Measurements from ENCODE around the gene MIER1.

MIER1 gene

GRCh38 chr1:67004176-67004575 lies 79.4 kb downstream of the MIER1 start:
- TF ChIP-seq, protein P1, sequence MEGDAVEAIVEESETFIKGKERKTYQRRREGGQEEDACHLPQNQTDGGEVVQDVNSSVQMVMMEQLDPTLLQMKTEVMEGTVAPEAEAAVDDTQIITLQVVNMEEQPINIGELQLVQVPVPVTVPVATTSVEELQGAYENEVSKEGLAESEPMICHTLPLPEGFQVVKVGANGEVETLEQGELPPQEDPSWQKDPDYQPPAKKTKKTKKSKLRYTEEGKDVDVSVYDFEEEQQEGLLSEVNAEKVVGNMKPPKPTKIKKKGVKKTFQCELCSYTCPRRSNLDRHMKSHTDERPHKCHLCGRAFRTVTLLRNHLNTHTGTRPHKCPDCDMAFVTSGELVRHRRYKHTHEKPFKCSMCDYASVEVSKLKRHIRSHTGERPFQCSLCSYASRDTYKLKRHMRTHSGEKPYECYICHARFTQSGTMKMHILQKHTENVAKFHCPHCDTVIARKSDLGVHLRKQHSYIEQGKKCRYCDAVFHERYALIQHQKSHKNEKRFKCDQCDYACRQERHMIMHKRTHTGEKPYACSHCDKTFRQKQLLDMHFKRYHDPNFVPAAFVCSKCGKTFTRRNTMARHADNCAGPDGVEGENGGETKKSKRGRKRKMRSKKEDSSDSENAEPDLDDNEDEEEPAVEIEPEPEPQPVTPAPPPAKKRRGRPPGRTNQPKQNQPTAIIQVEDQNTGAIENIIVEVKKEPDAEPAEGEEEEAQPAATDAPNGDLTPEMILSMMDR (IDR thresholded peaks at IDR 0.05; ENCODE audit: borderline replicate concordance, control extremely low read depth, extremely low read depth, insufficient read depth, missing control alignments) = no peak
- DNase-seq (ENCODE audit: low spot score) = no peak

DNA sequence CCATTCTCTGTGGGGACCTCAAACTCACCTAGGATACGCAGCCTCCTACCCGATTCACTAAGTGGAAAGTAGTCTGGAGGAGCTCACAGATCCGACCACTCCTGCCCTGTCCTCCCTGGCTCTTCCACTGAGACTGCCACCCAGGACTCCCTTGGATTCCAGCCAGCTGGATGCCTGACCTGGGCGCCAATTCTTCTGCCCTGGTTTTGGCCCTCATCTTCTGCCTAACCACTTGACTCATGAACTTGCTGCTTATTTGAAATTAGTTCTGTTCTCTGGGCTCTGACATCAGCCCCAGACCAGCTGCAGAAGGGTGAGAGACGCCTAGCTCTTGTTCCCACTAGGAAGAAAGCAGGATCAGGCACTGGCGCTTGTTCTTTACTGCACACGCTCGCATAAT lies 80.3 kb downstream of the MIER1 start:
- in situ Hi-C loops (cut with MboI; ENCODE audit: low sequenced_read_pairs, unreplicated experiment) = loop anchor here (25.0 kb wide), 1 partner anchor 482 kb away; no protein-coding TSS in a partner anchor
- TF ChIP-seq, protein P1 (IDR thresholded peaks at IDR 0.05; ENCODE audit: borderline replicate concordance, control extremely low read depth, extremely low read depth, insufficient read depth, missing control alignments) = no peak
- DNase-seq (ENCODE audit: low spot score) = no peak

More at GRCh38 chr1:67004176-67004575, 79.4 kb downstream of the MIER1 start:
- in situ Hi-C loops (cut with MboI; ENCODE audit: low sequenced_read_pairs, unreplicated experiment) = loop anchor here (25.0 kb wide), 1 partner anchor 483 kb away; no protein-coding TSS in a partner anchor

- TF ChIP-seq, protein P1 (IDR thresholded peaks at IDR 0.05; ENCODE audit: borderline replicate concordance, control extremely low read depth, extremely low read depth, insufficient read depth, missing control alignments) = no peak
- in situ Hi-C loops (cut with MboI; ENCODE audit: low sequenced_read_pairs, unreplicated experiment) = loop anchor here (25.0 kb wide), 1 partner anchor 478 kb away; no protein-coding TSS in a partner anchor
- no peak for DNase-seq (ENCODE audit: low spot score)
Measured at GRCh38 chr1:67009792-67010191, 85.0 kb downstream of the MIER1 start.

DNA sequence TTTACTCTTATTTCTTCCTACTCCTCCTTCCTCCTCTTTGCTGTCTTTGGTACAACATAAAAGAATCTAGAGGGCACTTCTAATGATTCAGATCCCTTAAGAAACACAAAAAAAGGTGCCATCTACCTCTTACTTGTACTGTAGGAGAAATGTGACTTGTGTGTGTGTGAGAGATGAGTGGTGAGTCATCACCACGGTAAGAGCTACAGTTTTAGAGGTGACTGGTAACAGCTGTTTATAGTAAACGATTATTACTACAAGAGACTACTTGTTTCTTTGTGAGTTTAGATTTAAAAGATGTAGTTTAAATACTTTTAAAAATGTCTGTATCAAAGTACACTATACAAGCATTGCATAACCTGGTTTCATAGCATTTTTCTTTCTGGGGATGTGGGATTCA lies 88.8 kb downstream of the MIER1 start:
- TF ChIP-seq, protein P1 (IDR thresholded peaks at IDR 0.05; ENCODE audit: borderline replicate concordance, control extremely low read depth, extremely low read depth, insufficient read depth, missing control alignments) = no peak
- in situ Hi-C loops (cut with MboI; ENCODE audit: low sequenced_read_pairs, unreplicated experiment) = loop anchor here (25.0 kb wide), 1 partner anchor 474 kb away; no protein-coding TSS in a partner anchor
- no peak for DNase-seq (ENCODE audit: low spot score)

GRCh38 chr1:67018574-67018973 lies 93.8 kb downstream of the MIER1 start:
- in situ Hi-C loops (cut with MboI; ENCODE audit: low sequenced_read_pairs, unreplicated experiment) = loop anchor here (25.0 kb wide), 1 partner anchor 469 kb away; no protein-coding TSS in a partner anchor
- TF ChIP-seq, protein P1 (IDR thresholded peaks at IDR 0.05; ENCODE audit: borderline replicate concordance, control extremely low read depth, extremely low read depth, insufficient read depth, missing control alignments) = no peak
- DNase-seq (ENCODE audit: low spot score) = no peak

GRCh38 chr1:67019121-67019520 lies 94.3 kb downstream of the MIER1 start:
- in situ Hi-C loops (cut with MboI; ENCODE audit: low sequenced_read_pairs, unreplicated experiment) = loop anchor here (25.0 kb wide), 1 partner anchor 468 kb away; no protein-coding TSS in a partner anchor
- TF ChIP-seq, protein P1 (IDR thresholded peaks at IDR 0.05; ENCODE audit: borderline replicate concordance, control extremely low read depth, extremely low read depth, insufficient read depth, missing control alignments) = no peak
- no peak for DNase-seq (ENCODE audit: low spot score)

Data from GM13976 (cell line).